ENCODE measurements around the gene C1orf87.

Gene C1orf87

GRCh38 chr1:60073605-60074278 lies at the start of gene C1orf87:
TSS of gene C1orf87 (minus strand) at chr1:60073770. CDS start at chr1:60072643, 1,127 bp downstream.
- Mint-ChIP-seq H3K4me3 (no peak within 1 kb of the TSS), H3K36me3 (ENCODE audit: low read depth) (no peaks in the 10 kb centered on the region), H3K9me3 (no peaks in the 10 kb centered on the region), H3K4me1 (ENCODE audit: low read depth) (no peaks in the 10 kb centered on the region), H3K27me3 (peaks cover 31% of the 10 kb centered on the region), H3K27ac (no peak within 1 kb of the TSS)

GRCh38 chr1:60118085-60118484 lies 44.5 kb upstream of the C1orf87 start:
- H3K27me3 Mint-ChIP-seq: peaks cover 3% of the 10 kb centered on the region
- H3K4me1 Mint-ChIP-seq (ENCODE audit: low read depth): no peaks in the 10 kb centered on the region
- H3K4me3 Mint-ChIP-seq: no peak overlapping the region
- no peaks in the 10 kb centered on the region for H3K9me3 Mint-ChIP-seq
- H3K27ac Mint-ChIP-seq: no peak overlapping the region
- H3K36me3 Mint-ChIP-seq (ENCODE audit: low read depth): no peaks in the 10 kb centered on the region

DNA sequence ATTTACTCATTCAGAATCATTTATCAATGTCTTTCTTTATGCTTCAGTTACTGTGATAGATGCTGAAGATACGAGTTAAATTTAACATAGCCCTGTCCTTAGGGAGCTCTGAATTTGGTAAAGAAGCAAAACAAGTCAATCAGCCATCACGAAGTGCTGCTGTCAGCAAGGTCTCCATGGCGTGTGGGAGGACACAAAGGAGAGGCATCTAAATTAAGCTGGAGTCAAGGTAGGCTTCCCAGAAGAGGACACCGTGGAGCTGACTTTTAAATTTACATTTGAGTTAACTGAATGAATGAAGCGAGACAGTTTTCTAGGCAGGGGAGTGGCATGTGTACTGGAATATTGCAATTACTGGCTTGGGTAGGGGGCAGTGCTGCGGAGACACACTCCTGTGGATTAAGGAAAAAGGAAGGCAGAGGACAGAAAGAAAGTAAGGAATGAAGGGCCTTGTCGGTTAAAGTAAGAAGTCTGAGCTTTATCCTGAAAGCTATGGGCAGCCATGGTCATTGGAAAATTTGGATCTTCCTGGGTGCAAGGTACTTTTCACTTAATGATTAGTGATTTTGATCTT lies 41.3 kb upstream of the C1orf87 start:
- no peaks in the 10 kb centered on the region for H3K9me3 Mint-ChIP-seq
- H3K36me3 Mint-ChIP-seq (ENCODE audit: low read depth): no peaks in the 10 kb centered on the region
- H3K27me3 Mint-ChIP-seq: peaks cover 3% of the 10 kb centered on the region
- no peaks in the 10 kb centered on the region for H3K4me1 Mint-ChIP-seq (ENCODE audit: low read depth)
- no peak overlapping the region for H3K4me3 Mint-ChIP-seq
- H3K27ac Mint-ChIP-seq: no peak overlapping the region

GRCh38 chr1:60113596-60113995 lies 40.0 kb upstream of the C1orf87 start:
- H3K27ac Mint-ChIP-seq: no peak overlapping the region
- no peaks in the 10 kb centered on the region for H3K4me1 Mint-ChIP-seq (ENCODE audit: low read depth)
- H3K27me3 Mint-ChIP-seq: no peaks in the 10 kb centered on the region
- no peaks in the 10 kb centered on the region for H3K36me3 Mint-ChIP-seq (ENCODE audit: low read depth)
- no peaks in the 10 kb centered on the region for H3K9me3 Mint-ChIP-seq
- no peak overlapping the region for H3K4me3 Mint-ChIP-seq

DNA sequence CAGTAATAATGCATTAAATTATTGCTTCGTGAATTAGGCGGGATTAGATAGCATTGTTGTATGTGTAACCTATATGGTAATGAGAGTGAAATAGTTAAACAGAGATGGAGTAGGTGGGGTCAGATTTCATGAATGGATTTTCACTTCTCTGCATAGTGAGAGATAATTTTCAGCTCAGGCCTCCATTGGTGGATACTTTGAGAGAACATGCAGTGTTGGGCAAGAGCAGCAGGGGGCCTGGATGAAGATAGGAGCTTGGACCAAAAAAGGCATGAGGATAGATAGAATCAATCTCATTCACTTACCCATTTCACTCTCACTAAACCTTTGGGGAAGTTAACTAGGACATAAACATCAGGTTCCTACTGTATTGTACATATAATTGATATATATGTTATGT lies 39.5 kb upstream of the C1orf87 start:
- Mint-ChIP-seq H3K9me3 (no peaks in the 10 kb centered on the region), H3K27me3 (no peaks in the 10 kb centered on the region), H3K4me3 (no peak overlapping the region), H3K36me3 (ENCODE audit: low read depth) (no peaks in the 10 kb centered on the region), H3K4me1 (ENCODE audit: low read depth) (no peaks in the 10 kb centered on the region), H3K27ac (no peak overlapping the region)

GRCh38 chr1:60111716-60112115 lies 38.1 kb upstream of the C1orf87 start:
- Mint-ChIP-seq H3K4me3 (no peak overlapping the region), H3K27me3 (no peaks in the 10 kb centered on the region), H3K9me3 (no peaks in the 10 kb centered on the region), H3K27ac (no peak overlapping the region), H3K4me1 (ENCODE audit: low read depth) (no peaks in the 10 kb centered on the region), H3K36me3 (ENCODE audit: low read depth) (no peaks in the 10 kb centered on the region)

- Mint-ChIP-seq H3K4me1 (ENCODE audit: low read depth) (no peaks in the 10 kb centered on the region), H3K27me3 (no peaks in the 10 kb centered on the region), H3K27ac (no peak overlapping the region), H3K9me3 (no peaks in the 10 kb centered on the region), H3K4me3 (no peak overlapping the region), H3K36me3 (ENCODE audit: low read depth) (no peaks in the 10 kb centered on the region)
These were observed 37.5 kb upstream of the C1orf87 start for GRCh38 chr1:60111118-60111517.

DNA sequence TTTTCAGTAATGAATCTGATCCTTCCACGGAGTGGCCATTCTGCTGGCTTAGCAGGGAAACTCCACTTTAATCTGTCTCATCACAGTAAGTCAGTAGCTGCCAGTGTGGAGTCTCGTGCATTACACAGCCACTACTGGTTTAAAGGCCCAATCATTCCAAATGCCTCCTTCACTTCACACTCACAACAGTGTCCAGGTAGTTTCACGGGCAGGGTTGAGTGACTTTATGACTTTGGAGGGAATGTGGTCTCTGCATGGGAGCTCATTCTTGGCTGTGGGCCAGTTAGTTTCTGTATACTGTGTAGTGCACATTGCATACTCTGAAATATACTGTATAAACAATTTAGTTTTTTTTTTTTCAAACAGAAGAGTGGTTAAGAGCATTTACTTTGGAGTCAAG lies 34.6 kb upstream of the C1orf87 start:
- Mint-ChIP-seq H3K4me3 (no peak overlapping the region), H3K4me1 (ENCODE audit: low read depth) (no peaks in the 10 kb centered on the region), H3K36me3 (ENCODE audit: low read depth) (no peaks in the 10 kb centered on the region), H3K9me3 (no peaks in the 10 kb centered on the region), H3K27me3 (no peaks in the 10 kb centered on the region), H3K27ac (no peak overlapping the region)

- Mint-ChIP-seq H3K9me3 (no peaks in the 10 kb centered on the region), H3K4me1 (ENCODE audit: low read depth) (no peaks in the 10 kb centered on the region), H3K27ac (no peak overlapping the region), H3K36me3 (ENCODE audit: low read depth) (no peaks in the 10 kb centered on the region), H3K27me3 (peaks cover 5% of the 10 kb centered on the region), H3K4me3 (no peak overlapping the region)
These were observed 29.6 kb upstream of the C1orf87 start for GRCh38 chr1:60103186-60103585.

DNA sequence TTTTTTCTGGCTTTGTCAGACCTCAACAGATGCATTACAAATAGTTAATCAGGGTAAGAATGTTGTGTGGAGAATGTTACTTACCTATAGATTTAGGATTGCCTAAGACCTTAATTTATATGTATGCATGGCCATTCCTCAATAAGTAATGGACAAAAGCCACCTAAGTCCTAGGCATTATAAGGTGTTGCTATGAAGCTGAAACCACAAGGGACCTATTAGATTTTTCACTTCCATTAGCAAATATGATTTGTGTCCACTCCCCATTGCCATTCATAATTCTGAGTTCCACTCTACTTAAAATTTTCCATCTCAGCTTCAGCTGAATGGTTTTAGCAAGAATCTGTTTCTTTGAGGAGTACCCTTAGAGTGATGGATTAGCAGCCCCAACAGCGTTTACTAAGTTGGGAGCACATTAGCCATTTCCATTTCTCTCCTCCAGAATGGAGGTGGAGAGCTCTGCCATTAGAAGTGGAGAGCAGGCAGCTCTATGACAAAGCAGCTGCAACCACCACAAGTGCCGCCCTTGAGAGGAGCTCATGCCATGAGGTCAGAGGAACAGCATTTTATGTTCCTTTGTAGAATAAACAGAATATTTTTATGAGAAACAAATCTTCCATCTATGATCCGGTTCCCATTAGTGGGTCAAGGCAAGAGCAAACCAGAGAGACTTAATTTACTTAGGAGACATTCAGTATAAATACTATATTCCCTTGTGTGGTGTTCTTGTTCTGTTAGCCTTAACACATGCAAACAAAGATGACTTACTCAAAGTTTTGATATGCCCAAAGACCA lies 28.9 kb upstream of the C1orf87 start:
- no peaks in the 10 kb centered on the region for H3K36me3 Mint-ChIP-seq (ENCODE audit: low read depth)
- no peak overlapping the region for H3K4me3 Mint-ChIP-seq
- H3K27ac Mint-ChIP-seq: no peak overlapping the region
- peaks cover 5% of the 10 kb centered on the region for H3K27me3 Mint-ChIP-seq
- no peaks in the 10 kb centered on the region for H3K9me3 Mint-ChIP-seq
- H3K4me1 Mint-ChIP-seq (ENCODE audit: low read depth): no peaks in the 10 kb centered on the region

GRCh38 chr1:60101516-60101915 lies 27.9 kb upstream of the C1orf87 start:
- no peak overlapping the region for H3K27ac Mint-ChIP-seq
- H3K9me3 Mint-ChIP-seq: no peaks in the 10 kb centered on the region
- H3K4me3 Mint-ChIP-seq: no peak overlapping the region
- peaks cover 5% of the 10 kb centered on the region for H3K27me3 Mint-ChIP-seq
- no peaks in the 10 kb centered on the region for H3K36me3 Mint-ChIP-seq (ENCODE audit: low read depth)
- no peaks in the 10 kb centered on the region for H3K4me1 Mint-ChIP-seq (ENCODE audit: low read depth)

- Mint-ChIP-seq H3K9me3 (no peaks in the 10 kb centered on the region), H3K27ac (no peak overlapping the region), H3K4me1 (ENCODE audit: low read depth) (no peaks in the 10 kb centered on the region), H3K36me3 (ENCODE audit: low read depth) (no peaks in the 10 kb centered on the region), H3K27me3 (peaks cover 3% of the 10 kb centered on the region), H3K4me3 (no peak overlapping the region)
These were observed 17.7 kb upstream of the C1orf87 start for GRCh38 chr1:60091195-60091715.

DNA sequence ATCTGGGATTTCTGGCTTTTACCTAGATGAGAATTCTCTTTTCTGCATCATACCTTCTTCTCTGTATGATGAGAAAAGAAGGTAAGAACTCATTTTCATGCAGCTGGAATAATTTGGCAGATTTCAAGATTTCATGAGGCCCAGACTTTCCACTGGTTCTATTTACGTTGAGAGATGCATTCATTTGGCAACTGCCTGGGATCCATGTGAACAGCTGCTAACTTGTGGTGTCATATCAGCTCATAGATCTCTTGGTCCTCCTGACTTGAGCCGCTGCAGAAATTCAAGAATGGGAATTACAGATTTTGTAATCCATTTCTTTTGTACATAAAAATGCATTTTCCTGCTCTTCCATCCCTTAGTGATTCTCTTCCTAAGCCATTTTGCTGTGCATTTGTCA lies 17.1 kb upstream of the C1orf87 start:
- H3K9me3 Mint-ChIP-seq: no peaks in the 10 kb centered on the region
- no peaks in the 10 kb centered on the region for H3K36me3 Mint-ChIP-seq (ENCODE audit: low read depth)
- H3K27me3 Mint-ChIP-seq: peaks cover 3% of the 10 kb centered on the region
- H3K4me1 Mint-ChIP-seq (ENCODE audit: low read depth): no peaks in the 10 kb centered on the region
- no peak overlapping the region for H3K4me3 Mint-ChIP-seq
- no peak overlapping the region for H3K27ac Mint-ChIP-seq

- Mint-ChIP-seq H3K9me3 (no peaks in the 10 kb centered on the region), H3K4me1 (ENCODE audit: low read depth) (no peaks in the 10 kb centered on the region), H3K27ac (no peak overlapping the region), H3K4me3 (no peak overlapping the region), H3K27me3 (peaks cover 3% of the 10 kb centered on the region), H3K36me3 (ENCODE audit: low read depth) (no peaks in the 10 kb centered on the region)
These were observed 15.1 kb upstream of the C1orf87 start for GRCh38 chr1:60088620-60089155.

DNA sequence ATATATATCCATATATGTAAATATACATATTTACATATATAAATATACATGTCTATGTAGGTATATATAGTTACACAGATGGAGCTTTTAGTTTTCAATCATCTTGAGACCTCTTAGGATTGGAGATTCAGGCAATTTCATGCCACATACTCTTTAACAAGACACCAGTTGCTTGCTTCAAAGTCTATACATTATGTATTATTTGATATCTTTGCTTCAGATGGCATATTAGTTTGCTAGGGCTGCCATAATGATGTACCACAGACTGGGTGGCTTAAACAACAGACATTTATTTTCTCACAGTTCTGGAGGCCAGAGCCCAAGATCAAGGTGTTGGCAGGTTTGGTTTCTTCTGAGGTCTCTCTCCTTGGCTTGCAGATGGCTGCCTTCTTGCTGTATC lies 14.1 kb upstream of the C1orf87 start:
- Mint-ChIP-seq H3K4me3 (no peak overlapping the region), H3K9me3 (no peaks in the 10 kb centered on the region), H3K27me3 (peaks cover 3% of the 10 kb centered on the region), H3K4me1 (ENCODE audit: low read depth) (no peaks in the 10 kb centered on the region), H3K36me3 (ENCODE audit: low read depth) (no peaks in the 10 kb centered on the region), H3K27ac (no peak overlapping the region)
